ENCODE results near the gene TNS4. TPM values are rescaled to one million over a fixed set of nuclear protein-coding genes. Genes with fewer than 3 reads are reported as not detected.

Gene TNS4
- total RNA-seq, 1 donor from 2014 or later, result not detected

- Mint-ChIP-seq H3K4me3 (no peak overlapping the region), H3K4me1 (no peaks in the 10 kb centered on the region), H3K27me3 (ENCODE audit: low read depth) (no peaks in the 10 kb centered on the region), H3K27ac (ENCODE audit: unreplicated experiment) (no peak overlapping the region), H3K36me3 (ENCODE audit: low read depth) (no peaks in the 10 kb centered on the region), H3K9me3 (peaks cover 3% of the 10 kb centered on the region)
- no peak for DNase-seq (ENCODE audit: low read depth, low spot score)
- no peak for TF ChIP-seq CTCF (conservative IDR thresholded peaks at IDR 0.05)
These were observed 70.9 kb downstream of the TNS4 start for GRCh38 chr17:40430272-40431230.

- Mint-ChIP-seq H3K4me3 (no peak overlapping the region), H3K27me3 (ENCODE audit: low read depth) (no peaks in the 10 kb centered on the region), H3K27ac (ENCODE audit: unreplicated experiment) (no peak overlapping the region), H3K36me3 (ENCODE audit: low read depth) (no peaks in the 10 kb centered on the region), H3K9me3 (peaks cover 3% of the 10 kb centered on the region), H3K4me1 (peaks cover 6% of the 10 kb centered on the region)
- no peak for DNase-seq (ENCODE audit: low read depth, low spot score)
- TF ChIP-seq CTCF (conservative IDR thresholded peaks at IDR 0.05), result no peak
These were observed 74.4 kb downstream of the TNS4 start for GRCh38 chr17:40427002-40427491.

Other genes with a start within 250 kb of the TNS4 start
- gene CDC6, start 213.7 kb downstream of the TNS4 start, total RNA-seq, result 94.5 and 104 TPM in 2 replicates
- 22.3 and 25.9 TPM in 2 replicates for gene RARA, start 192.4 kb downstream of the TNS4 start, total RNA-seq
- gene GJD3, start 136.9 kb downstream of the TNS4 start, total RNA-seq, result 0.34 TPM in 1 of 2 replicates, not detected in the other
- gene TOP2A, start 83.7 kb downstream of the TNS4 start, total RNA-seq, result 295 and 302 TPM in 2 replicates
- 56.1 and 56.7 TPM in 2 replicates for gene IGFBP4, start 58.2 kb downstream of the TNS4 start, total RNA-seq
- gene CCR7, start 63.8 kb upstream of the TNS4 start, total RNA-seq, result 0.32 and 0.33 TPM in 2 replicates
- 205 and 240 TPM in 2 replicates for gene SMARCE1, start 146.2 kb upstream of the TNS4 start, total RNA-seq
- 0.23 TPM in 1 of 2 replicates, not detected in the other for gene KRT222, start 163.6 kb upstream of the TNS4 start, total RNA-seq
- not detected in 2 replicates for gene KRT24, start 202.1 kb upstream of the TNS4 start, total RNA-seq